ENCODE measurements around the gene AIF1.

DNA sequence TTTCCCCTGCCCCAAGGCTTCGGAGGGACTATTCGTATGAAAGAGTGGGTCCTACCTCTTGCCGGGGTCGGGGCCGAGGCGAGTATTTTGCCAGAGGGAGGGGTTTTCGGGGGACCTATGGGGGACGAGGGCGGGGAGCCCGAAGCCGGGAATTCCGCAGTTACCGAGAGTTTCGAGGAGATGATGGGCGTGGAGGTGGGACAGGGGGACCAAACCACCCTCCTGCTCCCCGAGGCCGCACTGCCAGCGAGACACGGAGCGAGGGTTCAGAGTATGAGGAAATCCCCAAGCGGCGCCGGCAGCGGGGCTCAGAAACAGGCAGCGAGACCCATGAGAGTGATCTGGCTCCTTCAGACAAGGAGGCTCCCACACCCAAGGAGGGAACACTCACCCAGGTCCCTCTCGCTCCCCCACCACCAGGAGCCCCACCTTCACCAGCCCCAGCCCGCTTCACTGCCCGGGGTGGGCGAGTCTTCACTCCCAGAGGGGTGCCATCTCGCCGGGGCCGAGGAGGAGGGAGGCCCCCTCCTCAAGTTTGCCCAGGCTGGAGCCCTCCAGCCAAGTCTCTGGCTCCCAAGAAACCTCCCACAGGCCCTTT, 16.7 kb downstream of the AIF1 start:
- TF ChIP-seq CTCF (conservative IDR thresholded peaks at IDR 0.05; ENCODE audit: low read depth, low read length) = no peak
- TF ChIP-seq EZH2 (IDR thresholded peaks at IDR 0.05; ENCODE audit: low read length, unreplicated experiment) = no peak
- no peak for TF ChIP-seq EZH2phosphoT487 (IDR thresholded peaks at IDR 0.05; ENCODE audit: borderline replicate concordance, low read length)

Measured in PC-3 (cell line).